CD4-positive, alpha-beta memory T cell (primary cell): ENCODE results near the gene LMNB1. TPM values are rescaled to one million over a fixed set of nuclear protein-coding genes. Genes with fewer than 3 reads are reported as not detected.

Experiments used
- CTCF ChIA-PET: fragments of 350-600 bp; sonication (Branson Sonifier 250); formaldehyde crosslinking; loops from one replicate; lab custom pipeline; 2021; ENCODE audit warnings: inconsistent platforms; ENCODE audit not compliant: partially characterized antibody; lab: Charles Lee
- POLR2A ChIA-PET: fragments of 350-600 bp; sonication (Branson Sonifier 250); formaldehyde crosslinking; loops from one replicate; lab custom pipeline; 2021; ENCODE audit not compliant: partially characterized antibody; lab: Charles Lee
- DNase-seq, 5 donors: peaks; one replicate each; pipeline versions ENCODE4 v3.0.0 to v3.0.0-alpha.2; 2020 to 2022; ENCODE audit warnings: mixed read lengths in 1 of 5
- H3K27ac ChIP-seq: one replicate; pipeline ENCODE4 v1.7.0; 2013; ENCODE audit warnings: low read depth, low read length
- H3K27me3 ChIP-seq: 2 replicates; pipeline ENCODE4 v1.7.0; 2013; ENCODE audit warnings: mild to moderate bottlenecking, low read length, moderate library complexity; ENCODE audit not compliant: insufficient read depth
- H3K36me3 ChIP-seq: 2 replicates; pipeline ENCODE4 v1.7.0; 2013; ENCODE audit warnings: mild to moderate bottlenecking, low read length, moderate library complexity; ENCODE audit not compliant: insufficient read depth
- H3K4me1 ChIP-seq: 2 replicates; pipeline ENCODE4 v1.7.0; 2013; ENCODE audit warnings: mild to moderate bottlenecking, low read length, moderate library complexity; ENCODE audit not compliant: insufficient read depth
- H3K4me3 ChIP-seq, 2 donors: one replicate each; pipeline ENCODE4 v1.7.0; 2013; ENCODE audit warnings: low read length in 2 of 2, mild to moderate bottlenecking in 1 of 2
- H3K9me3 ChIP-seq, 2 donors: one replicate each; pipeline ENCODE4 v1.7.0; 2013; ENCODE audit warnings: low read length in 2 of 2, control low read depth in 1 of 2; ENCODE audit not compliant: control insufficient read depth in 1 of 2
- H3K27ac Mint-ChIP-seq, 7 donors: one replicate each; pipeline ENCODE4 v1.8.0; 2020 to 2021; ENCODE audit warnings: mixed read lengths in 7 of 7, mild to moderate bottlenecking in 6 of 7, inconsistent platforms in 3 of 7, moderate library complexity in 3 of 7
- H3K27me3 Mint-ChIP-seq, 2 donors: one replicate each; pipeline ENCODE4 v1.8.0; 2020 to 2021; ENCODE audit warnings: mixed read lengths in 2 of 2
- H3K36me3 Mint-ChIP-seq, 2 donors: one replicate each; pipeline ENCODE4 v1.8.0; 2020 to 2021; ENCODE audit warnings: mixed read lengths in 2 of 2, inconsistent platforms in 1 of 2, mild to moderate bottlenecking in 1 of 2
- H3K4me1 Mint-ChIP-seq, 4 donors: one replicate each; pipeline ENCODE4 v1.8.0; 2020 to 2021; ENCODE audit warnings: mixed read lengths in 4 of 4, mild to moderate bottlenecking in 1 of 4
- H3K4me3 Mint-ChIP-seq, 8 donors: one replicate each; pipeline ENCODE4 v1.8.0; 2020 to 2021; ENCODE audit warnings: mixed read lengths in 8 of 8, mild to moderate bottlenecking in 7 of 8, moderate library complexity in 6 of 8, inconsistent platforms in 3 of 8
- H3K9me3 Mint-ChIP-seq, 8 donors: one replicate each; pipeline ENCODE4 v1.8.0; 2020 to 2021; ENCODE audit warnings: mixed read lengths in 8 of 8, mild to moderate bottlenecking in 5 of 8, inconsistent platforms in 3 of 8, moderate library complexity in 1 of 8
- intact Hi-C: fragments of 100-400 bp; cut with micrococcal nuclease; formaldehyde crosslinking; loops from one replicate; pipeline ENCODE4 v1.15.1; 2023
- polyA plus RNA-seq, 2 donors: library from polyadenylated mRNA; unstranded; fragments of 300-500 nt; fragmentation: Illumina TruSeq; gene quantifications; one replicate each; pipeline ENCODE4 v1.2.3, GENCODE V29; 2021
- total RNA-seq, 2 experiments: library from RNA; stranded (reverse); gene quantifications; one replicate each; pipeline ENCODE4 v1.2.3, GENCODE V29; 2021

Gene LMNB1
- total and polyA plus RNA-seq, 4 experiments from 2014 or later = 2.0 to 32.3 (median 18.5) TPM

- POLR2A ChIA-PET = no interaction called here
- no peaks in the 10 kb centered on the region for H3K27me3 Mint-ChIP-seq
- no peaks in the 10 kb centered on the region for H3K36me3 ChIP-seq
Measured at GRCh38 chr5:126877602-126878001, 100.7 kb downstream of the LMNB1 start.

DNA sequence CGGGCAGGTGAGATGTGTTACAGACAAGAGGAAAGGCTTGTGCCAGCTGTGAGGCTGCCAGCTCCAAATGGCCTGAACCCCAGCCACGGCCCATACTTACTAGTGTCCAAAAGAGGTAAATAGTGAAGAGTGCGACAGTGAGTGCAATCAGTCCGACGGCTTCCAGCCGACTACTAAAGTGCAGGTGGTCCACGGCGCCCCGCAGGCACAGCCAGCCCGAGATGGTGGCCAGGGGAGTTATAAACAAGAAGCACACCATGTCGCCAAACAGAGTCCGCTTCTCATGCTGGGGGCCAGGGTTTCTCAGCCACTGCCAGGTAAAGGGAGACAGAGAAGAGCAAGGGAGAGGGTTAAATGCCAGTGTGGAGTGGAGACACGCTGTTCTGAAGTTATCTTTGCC is 101.1 kb downstream of the LMNB1 start:
- H3K27me3 Mint-ChIP-seq = no peaks in the 10 kb centered on the region
- intact Hi-C loops = no loop called here
- Histone ChIP-seq H3K9me3 (no peaks in the 10 kb centered on the region), H3K36me3 (no peaks in the 10 kb centered on the region), H3K27me3 (no peaks in the 10 kb centered on the region), H3K4me1 (no peaks in the 10 kb centered on the region), H3K27ac (no peak overlapping the region), H3K4me3 (no peak overlapping the region)
- H3K36me3 Mint-ChIP-seq = peaks cover 0 to 5% of the 10 kb centered on the region in 2 donors
- no peak for DNase-seq
- CTCF ChIA-PET = no interaction called here
- H3K27ac Mint-ChIP-seq = no peak overlapping the region
- POLR2A ChIA-PET = no interaction called here
- no peaks in the 10 kb centered on the region for H3K4me1 Mint-ChIP-seq
- no peak overlapping the region for H3K4me3 Mint-ChIP-seq
- H3K9me3 Mint-ChIP-seq = peaks cover 0 to 3% (median 0%) of the 10 kb centered on the region in 8 donors

More at GRCh38 chr5:126877602-126878001, 100.7 kb downstream of the LMNB1 start:
- Histone ChIP-seq H3K27me3 (no peaks in the 10 kb centered on the region), H3K4me1 (no peaks in the 10 kb centered on the region), H3K4me3 (no peak overlapping the region), H3K27ac (no peak overlapping the region), H3K9me3 (no peaks in the 10 kb centered on the region)
- H3K9me3 Mint-ChIP-seq = peaks cover 0 to 3% (median 0%) of the 10 kb centered on the region in 8 donors
- H3K27ac Mint-ChIP-seq = peak overlapping the region in 1 of 7 donors; percentile 22
- no peaks in the 10 kb centered on the region for H3K4me1 Mint-ChIP-seq
- intact Hi-C loops = no loop called here
- no peak for DNase-seq
- CTCF ChIA-PET = no interaction called here
- H3K4me3 Mint-ChIP-seq = no peak overlapping the region
- peaks cover 0 to 5% of the 10 kb centered on the region in 2 donors for H3K36me3 Mint-ChIP-seq

GRCh38 chr5:126878634-126879033 is 101.7 kb downstream of the LMNB1 start:
- Histone ChIP-seq H3K9me3 (no peaks in the 10 kb centered on the region), H3K27me3 (no peaks in the 10 kb centered on the region), H3K36me3 (no peaks in the 10 kb centered on the region), H3K4me1 (no peaks in the 10 kb centered on the region), H3K4me3 (no peak overlapping the region), H3K27ac (no peak overlapping the region)
- POLR2A ChIA-PET = no interaction called here
- Mint-ChIP-seq H3K36me3 (peaks cover 0 to 2% of the 10 kb centered on the region in 2 donors), H3K27me3 (no peaks in the 10 kb centered on the region), H3K27ac (no peak overlapping the region), H3K9me3 (peaks cover 0 to 3% (median 0%) of the 10 kb centered on the region in 8 donors), H3K4me3 (no peak overlapping the region), H3K4me1 (no peaks in the 10 kb centered on the region)
- CTCF ChIA-PET = interaction anchor here (0.6 kb wide), 1 partner anchor 16 kb away, joined by 3 read pairs; no protein-coding TSS in a partner anchor
- intact Hi-C loops = no loop called here
- no peak for DNase-seq

DNA sequence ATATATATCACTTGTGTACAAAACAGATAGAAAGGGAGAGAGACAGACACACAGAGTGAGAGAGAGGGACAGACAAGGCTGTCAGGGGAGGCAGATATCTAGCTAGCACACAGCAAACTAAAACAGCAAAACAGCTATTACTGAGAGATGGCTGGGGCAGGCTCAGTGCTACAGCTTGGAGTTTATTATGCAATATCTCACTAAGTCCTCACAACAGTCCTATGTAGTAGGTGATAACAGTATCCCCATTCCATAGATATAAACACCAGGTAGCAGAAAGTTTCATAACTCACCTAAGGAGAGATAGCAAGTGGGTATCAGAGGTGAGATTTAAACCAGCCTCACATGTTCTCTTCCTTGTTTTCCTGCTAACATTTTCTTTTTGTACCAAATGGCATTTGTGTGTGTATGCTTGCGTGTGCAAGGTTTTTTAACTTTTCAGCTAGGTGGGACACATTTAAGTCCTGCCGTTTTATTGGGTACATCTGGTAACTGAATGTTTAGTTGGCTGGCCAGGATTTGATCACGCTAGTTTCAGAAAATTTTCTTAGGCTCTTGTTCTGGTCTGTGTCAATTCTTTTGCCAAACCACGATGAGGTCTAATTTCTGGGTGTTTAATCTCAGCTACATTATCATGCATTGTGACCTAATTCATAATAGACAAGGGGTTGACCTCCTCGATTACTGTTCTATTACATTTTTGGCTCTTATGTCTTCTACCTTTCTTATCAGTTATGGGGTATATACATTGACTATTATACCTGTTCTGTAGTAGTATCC is 105.1 kb downstream of the LMNB1 start:
- no peaks in the 10 kb centered on the region for H3K9me3 ChIP-seq
- POLR2A ChIA-PET = no interaction called here
- H3K4me3 ChIP-seq = no peak overlapping the region
- intact Hi-C loops = no loop called here
- H3K4me1 ChIP-seq = no peaks in the 10 kb centered on the region
- no peak overlapping the region for H3K27ac ChIP-seq
- DNase-seq = no peak
- H3K27ac Mint-ChIP-seq = no peak overlapping the region
- no peaks in the 10 kb centered on the region for H3K27me3 Mint-ChIP-seq
- H3K4me3 Mint-ChIP-seq = no peak overlapping the region
- no peaks in the 10 kb centered on the region for H3K36me3 Mint-ChIP-seq
- H3K9me3 Mint-ChIP-seq = peaks cover 0 to 3% (median 0%) of the 10 kb centered on the region in 8 donors
- H3K27me3 ChIP-seq = no peaks in the 10 kb centered on the region
- no peaks in the 10 kb centered on the region for H3K4me1 Mint-ChIP-seq
- no peaks in the 10 kb centered on the region for H3K36me3 ChIP-seq
- CTCF ChIA-PET = no interaction called here

DNA sequence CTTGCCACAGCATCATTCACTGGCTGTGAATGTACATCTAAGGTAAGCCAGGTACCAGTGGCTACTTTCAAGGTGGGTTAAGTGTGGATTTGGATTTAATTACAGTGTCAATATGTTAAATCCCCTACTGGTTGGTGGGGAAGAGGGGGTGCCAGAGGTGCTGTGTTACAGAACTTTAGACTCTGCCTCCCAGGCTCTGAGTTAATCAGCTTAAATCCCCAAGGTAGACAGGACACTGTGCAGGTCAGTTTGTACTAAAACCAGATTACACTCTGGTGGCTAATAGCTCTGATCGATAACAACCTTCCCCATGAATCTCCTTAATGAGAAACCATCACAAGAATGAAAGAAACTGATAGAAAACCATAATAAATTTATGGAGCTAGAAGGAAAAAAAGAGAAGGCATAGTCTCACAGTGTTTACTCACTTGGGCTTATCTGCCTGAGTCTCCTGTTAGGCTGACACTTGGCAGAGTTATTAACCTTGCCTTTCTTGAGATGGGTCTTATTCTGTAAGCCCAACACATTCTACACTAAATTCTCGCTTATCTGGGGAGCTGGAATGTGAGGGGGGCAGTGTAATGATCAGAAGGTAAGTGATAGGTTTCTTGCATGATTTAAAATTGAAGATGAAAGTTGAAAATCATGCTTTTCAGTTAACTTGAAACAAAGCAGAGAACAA is 106.8 kb downstream of the LMNB1 start:
- intact Hi-C loops = no loop called here
- H3K4me3 ChIP-seq = no peak overlapping the region
- H3K9me3 Mint-ChIP-seq = peaks cover 0 to 3% (median 0%) of the 10 kb centered on the region in 8 donors
- H3K36me3 ChIP-seq = no peaks in the 10 kb centered on the region
- no peak overlapping the region for H3K27ac ChIP-seq
- DNase-seq = no peak
- H3K9me3 ChIP-seq = no peaks in the 10 kb centered on the region
- H3K4me1 ChIP-seq = no peaks in the 10 kb centered on the region
- no peak overlapping the region for H3K27ac Mint-ChIP-seq
- ChIA-PET POLR2A (no interaction called here), CTCF (no interaction called here)
- H3K27me3 Mint-ChIP-seq = no peaks in the 10 kb centered on the region
- H3K4me1 Mint-ChIP-seq = no peaks in the 10 kb centered on the region
- no peaks in the 10 kb centered on the region for H3K27me3 ChIP-seq
- H3K36me3 Mint-ChIP-seq = no peaks in the 10 kb centered on the region
- no peak overlapping the region for H3K4me3 Mint-ChIP-seq

- Histone ChIP-seq H3K36me3 (no peaks in the 10 kb centered on the region), H3K9me3 (no peaks in the 10 kb centered on the region), H3K27ac (no peak overlapping the region), H3K27me3 (no peaks in the 10 kb centered on the region), H3K4me3 (no peak overlapping the region), H3K4me1 (no peaks in the 10 kb centered on the region)
- no peak for DNase-seq
- H3K36me3 Mint-ChIP-seq = no peaks in the 10 kb centered on the region
- H3K27me3 Mint-ChIP-seq = no peaks in the 10 kb centered on the region
- H3K27ac Mint-ChIP-seq = peak overlapping the region in 1 of 7 donors; percentile 12
- CTCF ChIA-PET = no interaction called here
- no peaks in the 10 kb centered on the region for H3K4me1 Mint-ChIP-seq
- peaks cover 0 to 3% (median 0%) of the 10 kb centered on the region in 8 donors for H3K9me3 Mint-ChIP-seq
- intact Hi-C loops = no loop called here
- H3K4me3 Mint-ChIP-seq = peak overlapping the region in 1 of 8 donors; percentile 0
- POLR2A ChIA-PET = no interaction called here
Measured at GRCh38 chr5:126884269-126884819, 107.4 kb downstream of the LMNB1 start.
